Subcutaneous adipose tissue (tissue), 4 donors: ENCODE measurements around the gene PPP2R2B. TPM values are rescaled to one million over a fixed set of nuclear protein-coding genes. Genes with fewer than 3 reads are reported as not detected.

Experiments
- total RNA-seq, 4 donors: library from RNA; depleted of rRNA; stranded (reverse); fragments of >200 nt; gene quantifications; one replicate each; pipeline ENCODE4 v1.1.0, GENCODE V29; 2016
- TF ChIP-seq, protein P1 (sequence below): fragments of 450-650 bp; IDR thresholded peaks from one replicate; pipeline ENCODE4 v1.5.1; 2016; ENCODE audit warnings: low read depth, mild to moderate bottlenecking, control low read depth, antibody characterized with exemption, moderate library complexity

PPP2R2B gene
- total RNA-seq, 4 donors from 2014 or later: 0.34 to 0.66 TPM; not detected in 2

DNA sequence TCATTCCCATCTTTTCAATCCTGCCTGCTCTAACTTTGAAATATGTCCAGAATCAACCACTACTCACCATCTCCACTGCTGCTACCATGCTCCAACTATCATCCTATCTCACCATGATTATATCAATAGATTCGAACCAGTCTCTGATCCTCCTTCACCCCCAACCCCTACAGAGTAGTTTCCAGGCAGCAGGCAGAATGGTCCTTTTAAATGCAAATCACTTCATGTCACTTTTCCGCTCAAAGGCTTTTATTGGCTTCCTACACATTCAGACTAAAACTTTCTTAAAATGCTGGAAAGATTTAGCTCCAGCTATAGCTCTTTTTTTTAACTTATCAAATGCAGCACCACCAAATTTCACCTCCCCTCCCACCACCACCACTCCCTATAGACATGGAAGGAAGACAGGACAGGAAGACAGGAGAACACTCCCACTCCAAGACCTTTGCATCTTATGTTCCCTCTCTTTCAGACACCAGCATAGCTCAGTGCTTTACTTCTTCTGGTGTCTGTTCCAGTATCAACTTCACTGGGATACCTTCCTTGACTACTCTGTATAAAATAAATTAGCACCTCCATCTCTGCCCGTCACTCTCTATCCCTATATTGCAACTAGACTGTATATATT lies 9.9 kb upstream of the PPP2R2B start:
- TF ChIP-seq, protein P1, sequence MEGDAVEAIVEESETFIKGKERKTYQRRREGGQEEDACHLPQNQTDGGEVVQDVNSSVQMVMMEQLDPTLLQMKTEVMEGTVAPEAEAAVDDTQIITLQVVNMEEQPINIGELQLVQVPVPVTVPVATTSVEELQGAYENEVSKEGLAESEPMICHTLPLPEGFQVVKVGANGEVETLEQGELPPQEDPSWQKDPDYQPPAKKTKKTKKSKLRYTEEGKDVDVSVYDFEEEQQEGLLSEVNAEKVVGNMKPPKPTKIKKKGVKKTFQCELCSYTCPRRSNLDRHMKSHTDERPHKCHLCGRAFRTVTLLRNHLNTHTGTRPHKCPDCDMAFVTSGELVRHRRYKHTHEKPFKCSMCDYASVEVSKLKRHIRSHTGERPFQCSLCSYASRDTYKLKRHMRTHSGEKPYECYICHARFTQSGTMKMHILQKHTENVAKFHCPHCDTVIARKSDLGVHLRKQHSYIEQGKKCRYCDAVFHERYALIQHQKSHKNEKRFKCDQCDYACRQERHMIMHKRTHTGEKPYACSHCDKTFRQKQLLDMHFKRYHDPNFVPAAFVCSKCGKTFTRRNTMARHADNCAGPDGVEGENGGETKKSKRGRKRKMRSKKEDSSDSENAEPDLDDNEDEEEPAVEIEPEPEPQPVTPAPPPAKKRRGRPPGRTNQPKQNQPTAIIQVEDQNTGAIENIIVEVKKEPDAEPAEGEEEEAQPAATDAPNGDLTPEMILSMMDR: no peak

DNA sequence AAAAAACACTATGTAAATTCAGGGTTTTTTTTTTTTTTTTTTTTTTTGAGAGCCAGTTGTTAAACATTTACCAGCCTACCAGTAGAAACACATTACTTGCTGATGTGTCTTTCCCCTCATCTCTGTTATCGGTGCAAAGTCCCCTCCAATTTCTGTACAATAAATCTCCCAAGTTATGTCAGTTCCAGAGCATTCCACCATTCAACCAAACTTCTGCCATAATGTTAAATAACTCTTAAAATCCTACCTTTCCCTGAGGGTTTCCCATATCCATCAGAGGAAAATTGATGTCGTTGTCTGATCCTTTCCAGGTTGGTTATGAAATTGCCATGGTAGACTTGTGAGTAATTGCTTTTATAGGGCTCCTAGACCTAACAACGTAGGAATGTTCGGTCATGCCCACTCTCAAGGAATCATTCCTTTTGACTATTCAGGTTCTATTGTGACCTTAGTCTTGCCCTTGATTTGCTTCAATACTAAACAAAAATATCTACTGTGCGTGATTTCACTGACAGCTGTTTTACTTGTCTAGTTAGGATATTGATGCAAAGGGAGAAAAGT lies 5.6 kb upstream of the PPP2R2B start:
- TF ChIP-seq, protein P1: no peak

DNA sequence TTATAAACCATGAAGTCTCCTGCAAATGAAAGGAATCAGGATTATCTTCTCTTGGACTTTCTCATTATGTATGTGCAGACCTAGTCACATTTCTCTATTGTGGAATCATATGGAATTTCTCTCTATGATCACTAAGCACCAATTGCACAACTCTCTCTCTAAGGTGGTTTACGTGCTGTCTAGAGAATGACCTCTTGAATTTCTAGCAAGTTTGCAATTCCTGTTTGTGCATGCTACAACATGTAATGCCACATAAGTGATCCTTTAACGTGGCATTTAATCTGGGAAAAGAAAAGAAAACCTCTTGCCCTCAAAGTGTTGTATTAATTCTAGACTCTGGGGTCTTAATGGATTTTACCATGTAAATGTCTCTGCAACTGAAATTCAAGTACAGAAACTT lies 5.0 kb upstream of the PPP2R2B start:
- TF ChIP-seq, protein P1: no peak

DNA sequence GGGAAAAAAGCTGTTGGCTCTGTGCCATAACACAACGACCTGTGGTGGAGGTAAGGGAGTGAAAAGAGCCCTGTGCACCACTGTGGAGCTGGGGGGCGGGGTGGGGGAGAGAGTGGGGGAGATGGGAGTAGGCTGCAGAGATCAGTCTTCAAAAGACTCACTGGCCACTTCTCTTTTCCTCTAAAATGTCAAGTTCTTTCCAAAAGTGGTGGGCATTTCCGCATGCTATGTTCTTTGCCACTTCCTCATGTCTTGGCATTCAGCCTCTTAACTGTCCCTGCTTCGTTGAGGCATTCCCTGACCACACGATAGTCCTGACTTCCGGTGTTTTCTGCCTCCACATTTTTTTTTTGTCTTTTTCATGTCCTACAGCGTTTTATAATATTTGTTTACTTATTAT lies 2.4 kb upstream of the PPP2R2B start:
- TF ChIP-seq, protein P1: no peak

DNA sequence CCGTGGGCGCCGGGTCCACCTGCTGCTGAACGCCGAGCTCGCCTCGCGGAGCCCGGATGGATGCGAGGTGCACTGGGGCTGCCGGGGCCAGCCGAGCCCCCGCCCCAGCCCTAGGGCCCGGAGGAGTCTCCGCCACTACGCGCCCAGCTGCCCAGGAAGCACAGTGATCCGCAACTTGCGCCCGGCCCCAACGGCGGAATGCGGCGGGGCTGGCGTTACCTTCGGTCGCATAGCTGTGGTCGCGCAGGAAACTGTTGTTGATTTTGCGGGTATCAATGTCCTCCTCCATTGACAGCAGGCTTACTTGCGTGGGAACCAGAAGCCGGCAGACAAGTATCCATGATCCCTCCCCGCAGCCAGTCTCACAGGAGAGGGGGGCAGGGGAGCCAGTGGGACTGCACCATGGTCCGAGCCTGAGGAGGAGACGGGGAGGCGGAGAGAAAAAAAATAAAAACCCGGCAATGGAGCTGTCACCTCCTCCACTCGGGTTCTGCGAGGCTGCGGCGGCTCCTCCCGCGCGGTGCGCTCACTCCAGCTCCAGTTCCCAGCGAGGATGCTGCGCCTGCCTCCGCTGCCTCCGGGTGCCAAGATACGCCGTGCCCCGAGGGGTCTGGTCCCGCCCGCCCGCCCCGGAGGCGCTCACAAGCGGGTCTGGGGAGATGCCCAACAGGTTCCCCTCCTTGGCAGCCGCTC lies 628 bp downstream of the PPP2R2B start:
- TF ChIP-seq, protein P1: no peak

DNA sequence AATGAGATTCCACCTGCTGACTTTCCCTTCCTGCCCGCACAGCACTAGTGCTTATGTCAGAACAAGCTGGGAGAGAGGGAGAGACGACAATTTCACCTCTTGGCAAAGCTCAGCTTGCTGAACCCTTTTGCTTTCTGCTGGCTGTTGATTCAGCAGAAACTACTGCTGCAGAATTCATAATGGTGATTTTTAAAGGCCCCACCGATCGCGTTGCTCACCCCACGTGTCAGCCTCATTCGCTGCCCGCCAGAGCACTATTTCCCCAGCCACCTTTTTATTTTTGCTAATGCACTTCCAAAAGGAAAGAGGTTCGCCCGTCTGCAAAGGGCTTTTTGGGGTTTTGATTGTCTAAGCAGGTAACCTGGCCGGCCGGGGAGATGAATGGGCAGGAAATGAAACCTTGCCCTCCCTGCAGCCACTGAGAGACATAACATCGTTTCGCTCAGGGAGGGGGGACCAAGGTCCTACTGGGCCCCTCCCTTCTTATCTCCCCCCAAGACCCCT lies 1.3 kb downstream of the PPP2R2B start:
- TF ChIP-seq, protein P1: no peak

DNA sequence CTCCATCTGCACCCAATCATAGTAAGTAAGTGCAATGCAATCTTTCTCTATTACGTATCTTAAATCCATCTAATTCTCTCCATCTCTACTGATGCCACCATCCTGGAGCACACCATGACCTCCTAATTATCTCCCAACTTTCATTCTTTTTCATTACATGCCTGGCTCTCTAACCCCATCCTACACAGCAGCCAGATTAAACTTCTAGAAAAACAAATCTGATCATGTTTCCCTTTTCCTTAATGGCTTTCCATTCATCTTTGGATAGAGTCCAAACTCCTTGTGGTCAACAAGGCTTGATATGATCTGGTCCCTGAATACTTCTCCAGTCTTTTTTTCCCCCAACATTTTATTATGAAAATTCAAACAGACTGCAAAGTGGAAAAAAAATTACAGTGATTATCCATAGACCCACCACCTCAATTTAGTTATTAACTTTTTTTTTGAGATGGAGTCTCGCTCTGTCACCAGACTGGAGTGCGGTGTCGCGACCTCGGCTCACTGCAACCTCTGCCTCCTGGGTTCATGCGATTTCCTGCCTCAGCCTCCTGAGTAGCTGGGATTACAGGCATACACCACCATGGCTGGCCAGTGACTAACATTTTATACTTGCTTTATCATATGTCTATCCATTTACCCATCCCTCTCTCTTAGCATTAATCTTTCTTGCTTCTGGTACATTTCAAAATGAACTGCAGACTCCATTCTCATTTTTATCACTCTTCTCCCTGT lies 5.2 kb downstream of the PPP2R2B start:
- TF ChIP-seq, protein P1: no peak
